H1 (cell line): ENCODE data around the gene SLC43A1. TPM values are rescaled to one million over a fixed set of nuclear protein-coding genes. Genes with fewer than 3 reads are reported as not detected.

ENCODE experiments used
- E2F6 ChIP-seq: IDR thresholded peaks from 2 replicates; pipeline ENCODE4 v1.6.1; 2012; ENCODE audit warnings: inconsistent platforms
- GABPA ChIP-seq: IDR thresholded peaks from 2 replicates; pipeline ENCODE4 v1.6.1; 2011; ENCODE audit warnings: mild to moderate bottlenecking, low read length, moderate library complexity, borderline replicate concordance; ENCODE audit not compliant: insufficient read depth
- KDM4A ChIP-seq: IDR thresholded peaks from one replicate; pipeline ENCODE4 v1.7.1; 2012; ENCODE audit warnings: low read depth, mild to moderate bottlenecking, moderate library complexity, low read length, inconsistent platforms; ENCODE audit not compliant: severe bottlenecking
- POLR2AphosphoS5 ChIP-seq: IDR thresholded peaks from 2 replicates; pipeline ENCODE4 v1.6.1; 2011; ENCODE audit warnings: low read depth, low read length
- SIN3A ChIP-seq, 2 experiments: IDR thresholded peaks in 1 of 2; conservative IDR thresholded peaks in 1 of 2; 2 replicates each; pipeline ENCODE4 v1.6.1; 2011 to 2012; ENCODE audit warnings: low read length in 2 of 2, improper control_type of control experiment in 1 of 2, low read depth in 1 of 2, mild to moderate bottlenecking in 1 of 2
- SP4 ChIP-seq: IDR thresholded peaks from 2 replicates; pipeline ENCODE4 v1.6.1; 2012; ENCODE audit warnings: low read length, inconsistent platforms
- polyA plus RNA-seq, 7 experiments: library from polyadenylated mRNA; depleted of rRNA in 3 of 7; stranded (reverse) in 5 of 7; unstranded in 2 of 7; fragments of >200 nt in 5 of 7; fragments of 200-250 nt in 2 of 7; gene quantifications; 1 replicate in 5 of 7; 2 replicates in 1 of 7; 4 replicates in 1 of 7; pipeline versions ENCODE4 v1.2.1 to v1.2.3, GENCODE V29; 2011 to 2013; ENCODE audit warnings: missing spikeins in 2 of 7, mixed read lengths in 2 of 7
- total RNA-seq: library from RNA; stranded (reverse); fragmentation: NEBNext Ultra II Directional; extraction: Animal tissue kit (Norgen Biotek cat#: 25700); gene quantifications from 2 replicates; pipeline ENCODE4 v1.2.1, GENCODE V29; 2021

SLC43A1 gene
- total and polyA plus RNA-seq, 2 of the 8 experiments (the other 6 are each of a cell fraction or from before 2014, with no cell fraction given), result 34.5 to 58.0 TPM

DNA sequence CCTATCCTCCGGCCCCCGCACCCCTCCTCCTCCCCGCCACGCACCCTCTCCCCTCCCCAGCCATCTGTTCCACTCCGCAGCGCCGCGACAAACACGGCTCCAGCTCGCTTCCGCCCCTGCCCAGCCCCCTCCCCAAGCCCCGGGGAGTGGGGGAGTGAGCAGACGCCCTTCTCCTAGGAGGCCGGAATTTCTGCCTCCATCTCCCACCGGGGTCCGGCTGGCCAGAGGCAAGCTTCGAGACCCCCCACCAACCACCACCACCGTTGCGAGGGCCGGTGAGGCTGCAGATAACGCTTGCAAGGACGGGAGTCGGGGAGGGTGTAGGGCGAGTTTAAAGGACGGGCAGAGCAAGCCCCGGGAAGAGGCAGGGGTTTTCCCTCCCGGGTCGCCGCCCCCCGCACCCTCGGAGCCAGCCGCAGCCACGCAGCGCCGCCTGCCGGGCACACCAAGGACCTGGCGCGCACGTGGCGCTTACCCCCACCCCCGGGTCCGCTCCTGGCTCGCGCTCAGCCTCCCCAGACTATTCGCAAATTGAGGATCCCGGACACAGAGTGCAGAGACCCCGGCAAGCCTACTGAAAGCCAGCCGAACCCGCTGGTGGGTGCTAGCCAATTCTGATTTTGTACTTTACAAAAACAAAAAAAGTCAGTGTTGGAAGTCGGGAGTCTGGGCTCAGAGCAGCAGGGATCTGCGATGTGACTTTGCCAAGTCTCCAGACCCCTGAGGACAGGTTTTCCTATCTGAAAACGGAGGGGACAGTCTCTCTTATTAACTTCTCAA lies 32.5 kb downstream of the SLC43A1 start (continued):
- TF ChIP-seq E2F6 (peak; percentile 83; the same call in 1 of the 2 replicates), KDM4A (peak; percentile 28), SIN3A (conservative IDR thresholded peaks at IDR 0.05 in 1 of 2, IDR thresholded peaks at IDR 0.05 in 1 of 2; ENCODE audit: low read depth in 1 of 2, low read length in 2 of 2) (peak; percentile 55 to 80; a peak in 2 of 4 replicates), SP4 (peak; percentile 75; the same call in 1 of the 2 replicates), GABPA (no peak), POLR2AphosphoS5 (peak; percentile 31; the same call in 1 of the 2 replicates)
